BE2C (cell line): ENCODE results near the gene CPED1.
"Not testable (repeated sequence)": the region's sequence is repeated elsewhere in the genome, so short reads cannot be mapped to it uniquely, and the experiment has no call there.

ENCODE experiments used
- DNase-seq: peaks from one replicate; pipeline ENCODE4 v3.0.0-alpha.2; 2020
- H3K27me3 ChIP-seq: fragments of 250-450 bp; sonication (Bioruptor Pico); 2 replicates; pipeline ENCODE4 v1.5.1; 2020; ENCODE audit warnings: mild to moderate bottlenecking
- H3K36me3 ChIP-seq: fragments of 250-450 bp; sonication (Bioruptor Pico); 2 replicates; pipeline ENCODE4 v1.5.1; 2020; ENCODE audit warnings: mild to moderate bottlenecking
- H3K4me1 ChIP-seq: fragments of 250-450 bp; sonication (Bioruptor Pico); 2 replicates; pipeline ENCODE4 v1.5.1; 2020
- H3K4me3 ChIP-seq: 2 replicates; pipeline ENCODE4 v1.5.1; 2011; ENCODE audit warnings: low read depth, low read length
- H3K9me3 ChIP-seq: fragments of 250-450 bp; sonication (Bioruptor Pico); 2 replicates; pipeline ENCODE4 v1.5.1; 2020
- TF ChIP-seq, protein P1 (sequence below): IDR thresholded peaks from 2 replicates; pipeline ENCODE4 v1.5.1; 2012; ENCODE audit warnings: mild to moderate bottlenecking, low read depth, low read length

The CPED1 gene

DNA sequence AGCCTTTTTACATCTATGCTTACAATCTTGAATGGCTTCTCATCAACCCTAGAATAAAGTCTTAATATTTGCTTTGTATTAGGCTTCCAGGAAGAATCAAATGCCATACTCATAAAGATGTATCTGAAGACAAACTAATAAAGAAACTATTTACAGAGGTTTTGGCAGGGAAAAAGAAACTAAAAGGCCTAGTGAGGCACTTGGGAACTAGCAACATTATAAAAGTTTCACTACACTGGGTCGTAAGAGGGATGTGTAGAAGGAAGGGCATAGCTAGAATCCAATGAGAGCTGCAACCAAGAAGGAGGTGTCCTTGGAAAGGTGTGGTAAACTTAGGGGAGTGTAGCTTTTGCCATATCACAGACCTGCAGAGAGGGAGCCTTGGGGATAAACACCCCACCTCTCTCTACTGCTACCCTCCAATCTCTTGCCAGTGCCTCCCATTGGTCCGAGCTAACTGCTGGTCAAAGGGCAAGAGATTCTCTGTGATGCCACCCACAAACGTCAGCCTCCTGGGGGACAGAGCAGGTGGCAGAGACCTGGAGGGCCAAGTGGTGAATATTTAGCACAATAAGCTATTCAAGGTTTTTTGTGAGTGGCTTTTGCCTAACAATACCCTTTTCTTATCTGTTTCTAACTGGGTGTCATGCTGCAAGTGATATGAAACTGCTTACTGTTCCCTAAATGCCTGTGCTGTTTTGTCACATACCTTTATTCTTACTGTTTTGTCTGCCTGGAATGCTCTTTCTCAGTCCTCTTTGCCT is 60.7 kb downstream of the CPED1 start:
- no peaks in the 10 kb centered on the region for H3K36me3 ChIP-seq
- no peaks in the 10 kb centered on the region for H3K4me1 ChIP-seq
- no peak for DNase-seq

DNA sequence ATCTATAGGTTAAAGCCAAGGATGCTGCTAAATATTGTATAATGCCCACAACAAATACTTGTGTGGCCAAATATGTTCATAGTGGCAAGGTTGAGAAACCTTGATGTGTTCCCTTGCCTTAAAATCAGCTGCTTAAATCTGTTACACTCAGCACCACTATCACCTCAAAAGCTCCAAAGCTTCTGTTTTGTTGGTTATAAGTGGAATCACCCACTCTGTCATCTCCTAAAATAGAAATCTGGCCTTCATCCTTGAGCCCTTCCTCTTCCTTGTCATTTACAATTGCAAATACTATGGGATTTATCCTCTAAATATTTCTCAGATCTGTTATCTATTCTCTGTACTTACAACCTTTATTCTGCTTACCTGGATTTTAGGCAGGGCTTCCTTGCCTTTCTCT is 61.4 kb downstream of the CPED1 start:
- H3K4me1 ChIP-seq: no peaks in the 10 kb centered on the region
- TF ChIP-seq, protein P1, sequence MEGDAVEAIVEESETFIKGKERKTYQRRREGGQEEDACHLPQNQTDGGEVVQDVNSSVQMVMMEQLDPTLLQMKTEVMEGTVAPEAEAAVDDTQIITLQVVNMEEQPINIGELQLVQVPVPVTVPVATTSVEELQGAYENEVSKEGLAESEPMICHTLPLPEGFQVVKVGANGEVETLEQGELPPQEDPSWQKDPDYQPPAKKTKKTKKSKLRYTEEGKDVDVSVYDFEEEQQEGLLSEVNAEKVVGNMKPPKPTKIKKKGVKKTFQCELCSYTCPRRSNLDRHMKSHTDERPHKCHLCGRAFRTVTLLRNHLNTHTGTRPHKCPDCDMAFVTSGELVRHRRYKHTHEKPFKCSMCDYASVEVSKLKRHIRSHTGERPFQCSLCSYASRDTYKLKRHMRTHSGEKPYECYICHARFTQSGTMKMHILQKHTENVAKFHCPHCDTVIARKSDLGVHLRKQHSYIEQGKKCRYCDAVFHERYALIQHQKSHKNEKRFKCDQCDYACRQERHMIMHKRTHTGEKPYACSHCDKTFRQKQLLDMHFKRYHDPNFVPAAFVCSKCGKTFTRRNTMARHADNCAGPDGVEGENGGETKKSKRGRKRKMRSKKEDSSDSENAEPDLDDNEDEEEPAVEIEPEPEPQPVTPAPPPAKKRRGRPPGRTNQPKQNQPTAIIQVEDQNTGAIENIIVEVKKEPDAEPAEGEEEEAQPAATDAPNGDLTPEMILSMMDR: no peak
- H3K27me3 ChIP-seq: no peaks in the 10 kb centered on the region; the same call in 1 of the 2 replicates
- no peaks in the 10 kb centered on the region for H3K9me3 ChIP-seq
- no peak for DNase-seq
- no peak overlapping the region for H3K4me3 ChIP-seq
- H3K36me3 ChIP-seq: no peaks in the 10 kb centered on the region

More for the DNA sequence above, 60.7 kb downstream of the CPED1 start:
- H3K27me3 ChIP-seq: no peaks in the 10 kb centered on the region; the same call in 1 of the 2 replicates
- no peaks in the 10 kb centered on the region for H3K9me3 ChIP-seq
- no peak overlapping the region for H3K4me3 ChIP-seq
- TF ChIP-seq, protein P1: no peak

DNA sequence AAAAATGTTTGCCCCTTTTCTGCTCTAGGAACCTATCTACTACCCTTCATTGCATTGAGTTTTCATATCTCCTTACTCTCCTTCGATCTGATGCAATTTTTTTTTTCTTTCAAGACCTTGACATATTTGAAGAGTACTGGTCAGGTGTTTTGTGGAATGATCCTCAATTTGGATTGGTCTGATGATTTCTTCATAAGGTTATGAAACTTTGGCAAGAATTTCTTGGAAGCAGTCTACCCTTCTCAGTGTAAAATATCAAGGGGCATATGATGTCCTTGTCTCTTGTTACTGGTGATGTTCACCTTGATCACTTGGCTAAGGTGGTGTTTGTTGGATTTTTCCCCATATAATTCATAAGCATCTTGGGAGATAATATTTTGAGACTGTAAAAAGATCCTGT is 64.7 kb downstream of the CPED1 start:
- Histone ChIP-seq H3K9me3 (no peaks in the 10 kb centered on the region), H3K4me1 (no peaks in the 10 kb centered on the region), H3K27me3 (no peaks in the 10 kb centered on the region; the same call in 1 of the 2 replicates), H3K36me3 (no peaks in the 10 kb centered on the region), H3K4me3 (no peak overlapping the region)
- TF ChIP-seq, protein P1: no peak
- no peak for DNase-seq

GRCh38 chr7:121054925-121055324 is 66.4 kb downstream of the CPED1 start:
- no peaks in the 10 kb centered on the region for H3K4me1 ChIP-seq
- H3K27me3 ChIP-seq: no peaks in the 10 kb centered on the region; the same call in 1 of the 2 replicates
- TF ChIP-seq, protein P1: no peak
- H3K9me3 ChIP-seq: no peaks in the 10 kb centered on the region
- DNase-seq: no peak
- no peaks in the 10 kb centered on the region for H3K36me3 ChIP-seq
- H3K4me3 ChIP-seq: no peak overlapping the region

- H3K9me3 ChIP-seq: no peaks in the 10 kb centered on the region
- H3K4me1 ChIP-seq: no peaks in the 10 kb centered on the region
- TF ChIP-seq, protein P1: no peak
- no peak overlapping the region for H3K4me3 ChIP-seq
- H3K36me3 ChIP-seq: no peaks in the 10 kb centered on the region
- DNase-seq: no peak
- no peaks in the 10 kb centered on the region; the same call in 1 of the 2 replicates for H3K27me3 ChIP-seq
Measured at GRCh38 chr7:121057878-121058277, 69.4 kb downstream of the CPED1 start.

DNA sequence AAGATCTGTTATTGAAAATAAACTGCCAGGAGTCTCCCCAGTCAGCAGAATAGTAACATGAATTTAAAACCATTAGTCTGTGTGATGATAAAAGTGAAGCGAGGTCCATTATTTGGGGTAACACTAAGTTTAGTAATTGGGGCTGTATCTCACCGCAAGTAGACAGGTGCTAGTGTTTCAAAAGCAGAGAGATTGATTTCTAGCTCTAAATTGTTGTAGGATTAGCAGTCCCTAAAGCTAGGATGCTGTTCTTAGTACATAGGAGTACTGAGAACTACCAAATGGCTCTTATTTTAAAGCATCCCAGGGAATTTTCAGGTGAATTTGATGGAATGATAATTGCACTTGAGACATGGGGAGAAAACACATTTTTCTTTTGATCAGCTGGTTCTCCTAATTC is 70.5 kb downstream of the CPED1 start:
- Histone ChIP-seq H3K9me3 (no peaks in the 10 kb centered on the region), H3K27me3 (no peaks in the 10 kb centered on the region; the same call in 1 of the 2 replicates), H3K36me3 (no peaks in the 10 kb centered on the region), H3K4me3 (no peak overlapping the region), H3K4me1 (no peaks in the 10 kb centered on the region)
- DNase-seq: no peak
- TF ChIP-seq, protein P1: no peak

DNA sequence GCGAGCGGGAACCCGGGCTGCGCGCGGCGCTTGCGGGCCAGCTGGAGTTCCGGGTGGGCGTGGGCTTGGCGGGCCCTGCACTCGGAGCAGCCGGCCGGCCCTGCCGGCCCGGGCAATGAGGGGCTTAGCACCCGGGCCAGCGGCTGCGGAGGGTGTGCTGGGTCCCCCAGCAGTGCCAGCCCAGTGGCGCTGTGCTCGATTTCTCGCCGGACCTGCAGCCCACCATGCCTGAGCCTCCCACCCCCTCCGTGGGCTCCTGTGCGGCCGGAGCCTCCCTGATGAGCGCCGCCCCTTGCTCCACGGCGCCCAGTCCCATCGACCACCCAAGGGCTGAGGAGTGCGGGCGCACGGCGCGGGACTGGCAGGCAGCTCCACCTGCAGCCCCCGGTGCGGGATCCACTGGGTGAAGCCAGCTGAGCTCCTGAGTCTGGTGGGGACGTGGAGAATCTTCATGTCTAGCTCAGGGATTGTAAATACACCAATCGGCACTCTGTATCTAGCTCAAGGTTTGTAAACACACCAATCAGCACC is 71.5 kb downstream of the CPED1 start:
- H3K27me3 ChIP-seq, H3K4me3 ChIP-seq, H3K4me1 ChIP-seq, DNase-seq, H3K36me3 ChIP-seq, H3K9me3 ChIP-seq: not testable (repeated sequence)
